ENCODE results near the gene C2orf74.

DNA sequence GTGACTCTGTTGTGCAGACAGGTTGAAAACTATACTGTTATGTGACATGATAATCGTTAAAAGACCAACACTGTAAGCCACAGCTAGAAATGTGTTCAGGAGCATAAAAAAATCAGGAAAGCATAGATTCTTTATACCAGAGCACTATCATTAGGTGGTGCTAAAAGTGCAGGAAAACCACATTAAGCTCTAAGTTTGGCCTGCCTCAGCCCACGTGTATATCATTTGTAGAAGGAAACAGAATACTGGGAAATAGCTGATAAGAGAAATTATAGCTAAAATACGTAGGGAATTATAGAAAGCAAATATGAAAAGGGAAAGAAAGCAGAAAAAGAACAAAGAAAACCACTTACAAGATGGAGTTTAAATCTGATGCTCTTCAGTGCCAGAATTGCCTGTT lies 26.5 kb upstream of the C2orf74 start:
- no peak for TF ChIP-seq POLR2A (IDR thresholded peaks at IDR 0.05)
- TF ChIP-seq, protein P1, sequence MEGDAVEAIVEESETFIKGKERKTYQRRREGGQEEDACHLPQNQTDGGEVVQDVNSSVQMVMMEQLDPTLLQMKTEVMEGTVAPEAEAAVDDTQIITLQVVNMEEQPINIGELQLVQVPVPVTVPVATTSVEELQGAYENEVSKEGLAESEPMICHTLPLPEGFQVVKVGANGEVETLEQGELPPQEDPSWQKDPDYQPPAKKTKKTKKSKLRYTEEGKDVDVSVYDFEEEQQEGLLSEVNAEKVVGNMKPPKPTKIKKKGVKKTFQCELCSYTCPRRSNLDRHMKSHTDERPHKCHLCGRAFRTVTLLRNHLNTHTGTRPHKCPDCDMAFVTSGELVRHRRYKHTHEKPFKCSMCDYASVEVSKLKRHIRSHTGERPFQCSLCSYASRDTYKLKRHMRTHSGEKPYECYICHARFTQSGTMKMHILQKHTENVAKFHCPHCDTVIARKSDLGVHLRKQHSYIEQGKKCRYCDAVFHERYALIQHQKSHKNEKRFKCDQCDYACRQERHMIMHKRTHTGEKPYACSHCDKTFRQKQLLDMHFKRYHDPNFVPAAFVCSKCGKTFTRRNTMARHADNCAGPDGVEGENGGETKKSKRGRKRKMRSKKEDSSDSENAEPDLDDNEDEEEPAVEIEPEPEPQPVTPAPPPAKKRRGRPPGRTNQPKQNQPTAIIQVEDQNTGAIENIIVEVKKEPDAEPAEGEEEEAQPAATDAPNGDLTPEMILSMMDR (IDR thresholded peaks at IDR 0.05) = peak in 4 of 6 experiments; percentile 15 to 58 (median 40)

Data from Peyer's patch (tissue), 4 donors.